GM20000 (cell line): ENCODE results near the gene PEAK1.

Source experiments
- DNase-seq: peaks from one replicate; pipeline ENCODE4 v3.0.0; 2012; ENCODE audit warnings: low spot score
- TF ChIP-seq, protein P1 (sequence below): IDR thresholded peaks from 2 replicates; pipeline ENCODE4 v1.5.1; 2012; ENCODE audit warnings: mild to moderate bottlenecking, control low read depth; ENCODE audit errors: extremely low read depth, missing control alignments

Gene PEAK1

DNA sequence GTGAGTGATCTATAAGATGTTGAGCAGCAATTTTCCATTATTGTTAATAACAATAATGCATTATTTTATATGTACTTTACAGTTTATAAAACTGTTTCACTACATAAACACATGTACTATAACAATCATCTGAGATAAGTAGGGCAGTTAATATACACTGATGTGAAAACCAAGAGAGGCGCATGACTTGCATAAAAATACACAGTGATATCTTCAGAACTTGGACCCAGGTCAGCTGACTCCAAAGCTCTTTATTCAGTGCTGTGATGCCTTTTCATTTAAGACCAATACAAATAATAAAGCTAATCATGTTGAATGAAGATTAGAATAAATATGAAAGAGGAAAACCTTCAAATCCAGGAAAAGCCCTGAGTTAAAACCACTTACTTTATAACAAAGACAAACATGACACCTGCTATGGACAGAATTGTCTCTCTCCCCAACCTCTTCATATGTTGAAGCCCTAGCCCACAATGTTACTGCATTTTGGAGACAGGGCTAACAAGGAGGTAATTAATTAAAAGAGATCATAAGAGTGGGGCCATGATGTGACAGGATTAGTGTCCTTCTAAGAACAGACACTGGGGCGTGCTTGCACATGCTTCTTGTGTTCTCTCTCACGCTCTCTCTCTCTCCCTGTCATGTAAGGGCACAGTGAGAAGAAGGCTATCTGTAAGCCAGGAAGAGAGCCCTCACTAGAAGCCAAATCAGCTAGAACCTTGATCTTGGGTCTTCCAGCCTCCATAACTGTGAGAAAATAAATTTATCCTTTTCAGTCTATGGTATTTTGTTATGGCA lies 293.2 kb downstream of the PEAK1 start:
- TF ChIP-seq, protein P1, sequence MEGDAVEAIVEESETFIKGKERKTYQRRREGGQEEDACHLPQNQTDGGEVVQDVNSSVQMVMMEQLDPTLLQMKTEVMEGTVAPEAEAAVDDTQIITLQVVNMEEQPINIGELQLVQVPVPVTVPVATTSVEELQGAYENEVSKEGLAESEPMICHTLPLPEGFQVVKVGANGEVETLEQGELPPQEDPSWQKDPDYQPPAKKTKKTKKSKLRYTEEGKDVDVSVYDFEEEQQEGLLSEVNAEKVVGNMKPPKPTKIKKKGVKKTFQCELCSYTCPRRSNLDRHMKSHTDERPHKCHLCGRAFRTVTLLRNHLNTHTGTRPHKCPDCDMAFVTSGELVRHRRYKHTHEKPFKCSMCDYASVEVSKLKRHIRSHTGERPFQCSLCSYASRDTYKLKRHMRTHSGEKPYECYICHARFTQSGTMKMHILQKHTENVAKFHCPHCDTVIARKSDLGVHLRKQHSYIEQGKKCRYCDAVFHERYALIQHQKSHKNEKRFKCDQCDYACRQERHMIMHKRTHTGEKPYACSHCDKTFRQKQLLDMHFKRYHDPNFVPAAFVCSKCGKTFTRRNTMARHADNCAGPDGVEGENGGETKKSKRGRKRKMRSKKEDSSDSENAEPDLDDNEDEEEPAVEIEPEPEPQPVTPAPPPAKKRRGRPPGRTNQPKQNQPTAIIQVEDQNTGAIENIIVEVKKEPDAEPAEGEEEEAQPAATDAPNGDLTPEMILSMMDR, result no peak
- DNase-seq, result no peak

- TF ChIP-seq, protein P1, result no peak
- DNase-seq, result no peak
Measured at GRCh38 chr15:77123854-77124253, 296.1 kb downstream of the PEAK1 start.

DNA sequence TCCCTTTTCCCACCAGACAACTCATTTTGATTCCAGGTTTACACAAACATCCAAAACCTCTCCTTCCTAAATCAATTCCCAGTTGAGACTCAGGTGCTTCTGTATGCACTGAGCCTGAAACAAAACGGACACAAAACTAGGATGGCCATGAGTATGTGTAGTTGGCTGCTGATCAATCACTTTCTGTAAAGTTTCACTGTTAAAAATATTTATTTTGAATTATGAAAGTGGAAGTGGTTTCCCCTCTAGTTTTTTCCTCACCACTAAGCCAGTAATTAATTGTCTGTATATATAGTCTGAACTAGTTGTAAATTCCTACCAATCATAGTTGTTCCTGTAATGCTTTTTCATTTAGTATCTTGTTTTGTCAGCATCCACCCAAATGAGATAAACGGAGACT lies 297.3 kb downstream of the PEAK1 start:
- TF ChIP-seq, protein P1, result no peak
- peak; percentile 16 for DNase-seq

DNA sequence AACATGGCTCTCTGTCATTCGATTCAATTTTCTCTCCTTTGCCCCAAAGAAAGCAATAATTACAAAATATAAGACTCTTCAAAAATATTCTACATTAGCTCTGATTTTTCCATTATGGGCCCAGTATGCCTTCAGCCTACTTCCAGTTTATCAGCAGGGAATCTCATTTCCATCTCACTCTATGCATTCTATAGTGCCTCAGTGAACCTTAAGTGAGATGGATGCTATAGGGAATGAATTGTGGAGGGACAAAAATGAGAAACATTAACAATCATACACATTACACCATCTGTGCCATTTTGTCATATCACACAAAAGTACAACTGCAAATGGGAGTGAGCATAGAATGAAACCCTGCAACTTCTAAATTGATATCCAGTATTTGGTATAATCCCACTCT lies 298.3 kb downstream of the PEAK1 start:
- TF ChIP-seq, protein P1, result no peak
- no peak for DNase-seq

DNA sequence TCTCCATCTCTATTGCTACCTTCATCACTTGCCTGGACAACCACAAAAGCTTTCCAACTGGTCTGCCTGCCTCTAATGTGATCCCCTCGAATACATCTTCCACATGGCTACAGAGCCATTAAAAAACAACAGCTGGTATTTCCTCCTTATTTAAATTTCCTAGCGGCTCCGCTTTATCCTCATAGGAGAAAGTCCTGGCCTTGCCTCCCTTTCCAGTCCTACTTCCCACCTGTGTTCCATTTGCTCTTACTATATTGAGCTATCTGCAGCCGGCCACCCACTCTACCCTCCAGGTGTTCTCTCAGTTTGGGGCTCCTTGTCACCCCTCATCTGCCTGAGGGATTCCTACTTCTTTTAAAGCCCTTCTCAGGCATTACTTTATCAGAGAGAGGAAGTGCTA lies 299.3 kb downstream of the PEAK1 start:
- TF ChIP-seq, protein P1, result no peak
- no peak for DNase-seq

DNA sequence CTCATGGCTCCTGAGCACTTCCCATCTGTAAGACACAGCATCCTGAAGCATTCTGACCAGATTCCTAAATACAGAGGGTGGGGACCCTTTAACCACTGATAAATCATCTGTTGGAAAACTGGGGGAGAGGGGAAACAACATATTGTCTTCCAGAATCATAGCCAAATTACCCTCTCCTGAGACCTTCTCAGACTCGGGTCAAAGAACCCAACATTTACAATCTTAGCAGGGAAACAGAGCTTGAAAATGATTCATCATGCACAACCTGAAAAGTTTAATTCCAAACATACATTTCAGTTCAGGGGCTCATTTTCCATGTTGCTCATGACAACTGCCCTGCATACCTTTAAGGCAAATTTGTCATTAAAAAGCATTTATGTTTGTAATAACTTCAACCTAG lies 300.5 kb downstream of the PEAK1 start:
- TF ChIP-seq, protein P1, result no peak
- no peak for DNase-seq

DNA sequence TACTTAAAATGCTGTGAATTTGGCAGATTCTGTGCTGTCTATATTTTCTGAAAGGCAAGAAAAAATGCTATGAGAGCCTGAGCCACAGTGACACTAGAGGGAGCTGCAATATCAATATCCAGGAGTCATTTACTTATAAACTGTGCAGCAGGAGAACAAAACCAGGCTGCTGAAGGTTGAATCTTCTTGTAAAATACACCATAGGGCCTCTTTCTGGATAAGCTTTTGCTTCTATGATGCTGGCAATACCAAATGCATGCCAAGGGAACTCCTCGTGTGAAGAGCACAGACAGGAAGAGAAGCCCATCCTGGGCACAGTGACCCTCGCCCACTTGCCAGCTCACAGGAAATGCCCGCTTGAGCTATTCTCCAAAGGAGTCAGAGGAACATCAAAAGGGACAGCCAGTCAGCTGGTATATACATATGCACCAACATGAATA lies 301.0 kb downstream of the PEAK1 start:
- TF ChIP-seq, protein P1, result peak; percentile 83
- peak; percentile 58 for DNase-seq
